ENCODE measurements around the gene NFATC1.

NFATC1 gene

GRCh38 chr18:79402977-79403722 is 7.4 kb downstream of the NFATC1 start:
- Histone ChIP-seq H3K36me3 (ENCODE audit: control insufficient read depth in 5 of 5, insufficient read depth in 5 of 5, low read length in 5 of 5) (no peaks in the 10 kb centered on the region), H3K4me1 (ENCODE audit: control insufficient read depth in 5 of 5, insufficient read depth in 5 of 5, low read length in 5 of 5) (peaks cover 0 to 72% (median 58%) of the 10 kb centered on the region in 5 donors), H3K4me3 (ENCODE audit: low read depth in 1 of 5, low read length in 5 of 5) (peak overlapping the region in 4 of 5 donors; percentile 24 to 54 (median 40)), H3K27me3 (ENCODE audit: control insufficient read depth in 5 of 5, insufficient read depth in 4 of 5, low read length in 5 of 5) (no peaks in the 10 kb centered on the region), H3K9ac (ENCODE audit: low read length in 5 of 5) (peak overlapping the region in 1 of 5 donors; percentile 69), H3K9me3 (ENCODE audit: control insufficient read depth in 5 of 5, low read length in 5 of 5) (no peaks in the 10 kb centered on the region), H3K27ac (ENCODE audit: low read depth, low read length) (peak overlapping the region; percentile 73)

- Histone ChIP-seq H3K4me1 (ENCODE audit: control insufficient read depth in 5 of 5, insufficient read depth in 5 of 5, low read length in 5 of 5) (peaks cover 0 to 71% (median 58%) of the 10 kb centered on the region in 5 donors), H3K36me3 (ENCODE audit: control insufficient read depth in 5 of 5, insufficient read depth in 5 of 5, low read length in 5 of 5) (no peaks in the 10 kb centered on the region), H3K27ac (ENCODE audit: low read depth, low read length) (peak overlapping the region; percentile 73), H3K27me3 (ENCODE audit: control insufficient read depth in 5 of 5, insufficient read depth in 4 of 5, low read length in 5 of 5) (no peaks in the 10 kb centered on the region), H3K4me3 (ENCODE audit: low read depth in 1 of 5, low read length in 5 of 5) (peak overlapping the region in 4 of 5 donors; percentile 24 to 54 (median 40)), H3K9ac (ENCODE audit: low read length in 5 of 5) (no peak overlapping the region), H3K9me3 (ENCODE audit: control insufficient read depth in 5 of 5, low read length in 5 of 5) (no peaks in the 10 kb centered on the region)
These were observed 8.2 kb downstream of the NFATC1 start for GRCh38 chr18:79403723-79404566.

- no peaks in the 10 kb centered on the region for H3K36me3 ChIP-seq (ENCODE audit: control insufficient read depth in 5 of 5, insufficient read depth in 5 of 5, low read length in 5 of 5)
- H3K4me1 ChIP-seq (ENCODE audit: control insufficient read depth in 5 of 5, insufficient read depth in 5 of 5, low read length in 5 of 5) = peaks cover 0 to 65% (median 52%) of the 10 kb centered on the region in 5 donors
- H3K27me3 ChIP-seq (ENCODE audit: control insufficient read depth in 5 of 5, insufficient read depth in 4 of 5, low read length in 5 of 5) = no peaks in the 10 kb centered on the region
- H3K9ac ChIP-seq (ENCODE audit: low read length in 5 of 5) = no peak overlapping the region
- no peaks in the 10 kb centered on the region for H3K9me3 ChIP-seq (ENCODE audit: control insufficient read depth in 5 of 5, low read length in 5 of 5)
- H3K27ac ChIP-seq (ENCODE audit: low read depth, low read length) = peak overlapping the region; percentile 73
- no peak overlapping the region for H3K4me3 ChIP-seq (ENCODE audit: low read depth in 1 of 5, low read length in 5 of 5)
These were observed 8.8 kb downstream of the NFATC1 start for GRCh38 chr18:79404567-79404910.

- Histone ChIP-seq H3K27me3 (ENCODE audit: control insufficient read depth in 5 of 5, insufficient read depth in 4 of 5, low read length in 5 of 5) (no peaks in the 10 kb centered on the region), H3K4me1 (ENCODE audit: control insufficient read depth in 5 of 5, insufficient read depth in 5 of 5, low read length in 5 of 5) (peaks cover 0 to 63% (median 49%) of the 10 kb centered on the region in 5 donors), H3K9me3 (ENCODE audit: control insufficient read depth in 5 of 5, low read length in 5 of 5) (no peaks in the 10 kb centered on the region), H3K36me3 (ENCODE audit: control insufficient read depth in 5 of 5, insufficient read depth in 5 of 5, low read length in 5 of 5) (peaks cover 0 to 2% (median under 1%) of the 10 kb centered on the region in 5 donors), H3K27ac (ENCODE audit: low read depth, low read length) (peak overlapping the region; percentile 74), H3K9ac (ENCODE audit: low read length in 5 of 5) (peak overlapping the region in 2 of 5 donors; percentile 38 to 55), H3K4me3 (ENCODE audit: low read depth in 1 of 5, low read length in 5 of 5) (no peak overlapping the region)
These were observed 9.5 kb downstream of the NFATC1 start for GRCh38 chr18:79405019-79405780.

GRCh38 chr18:79405781-79406575 is 10.2 kb downstream of the NFATC1 start:
- peak overlapping the region in 1 of 5 donors; percentile 38 for H3K9ac ChIP-seq (ENCODE audit: low read length in 5 of 5)
- peak overlapping the region; percentile 74 for H3K27ac ChIP-seq (ENCODE audit: low read depth, low read length)
- H3K27me3 ChIP-seq (ENCODE audit: control insufficient read depth in 5 of 5, insufficient read depth in 4 of 5, low read length in 5 of 5) = no peaks in the 10 kb centered on the region
- H3K4me1 ChIP-seq (ENCODE audit: control insufficient read depth in 5 of 5, insufficient read depth in 5 of 5, low read length in 5 of 5) = peaks cover 0 to 61% (median 48%) of the 10 kb centered on the region in 5 donors
- peak overlapping the region in 2 of 5 donors; percentile 13 to 14 for H3K4me3 ChIP-seq (ENCODE audit: low read depth in 1 of 5, low read length in 5 of 5)
- H3K36me3 ChIP-seq (ENCODE audit: control insufficient read depth in 5 of 5, insufficient read depth in 5 of 5, low read length in 5 of 5) = peaks cover 0 to 9% (median 8%) of the 10 kb centered on the region in 5 donors
- H3K9me3 ChIP-seq (ENCODE audit: control insufficient read depth in 5 of 5, low read length in 5 of 5) = no peaks in the 10 kb centered on the region

GRCh38 chr18:79406708-79407107 is 11.0 kb downstream of the NFATC1 start:
- Histone ChIP-seq H3K9ac (ENCODE audit: low read length in 5 of 5) (no peak overlapping the region), H3K36me3 (ENCODE audit: control insufficient read depth in 5 of 5, insufficient read depth in 5 of 5, low read length in 5 of 5) (peaks cover 0 to 16% (median 14%) of the 10 kb centered on the region in 5 donors), H3K27ac (ENCODE audit: low read depth, low read length) (peak overlapping the region; percentile 74), H3K9me3 (ENCODE audit: control insufficient read depth in 5 of 5, low read length in 5 of 5) (no peaks in the 10 kb centered on the region), H3K4me3 (ENCODE audit: low read depth in 1 of 5, low read length in 5 of 5) (no peak overlapping the region), H3K27me3 (ENCODE audit: control insufficient read depth in 5 of 5, insufficient read depth in 4 of 5, low read length in 5 of 5) (no peaks in the 10 kb centered on the region), H3K4me1 (ENCODE audit: control insufficient read depth in 5 of 5, insufficient read depth in 5 of 5, low read length in 5 of 5) (peaks cover 0 to 54% (median 40%) of the 10 kb centered on the region in 5 donors)

- Histone ChIP-seq H3K27ac (ENCODE audit: low read depth, low read length) (no peak overlapping the region), H3K9me3 (ENCODE audit: control insufficient read depth in 5 of 5, low read length in 5 of 5) (no peaks in the 10 kb centered on the region), H3K27me3 (ENCODE audit: control insufficient read depth in 5 of 5, insufficient read depth in 4 of 5, low read length in 5 of 5) (no peaks in the 10 kb centered on the region), H3K4me3 (ENCODE audit: low read depth in 1 of 5, low read length in 5 of 5) (no peak overlapping the region), H3K36me3 (ENCODE audit: control insufficient read depth in 5 of 5, insufficient read depth in 5 of 5, low read length in 5 of 5) (peaks cover 0 to 42% (median 33%) of the 10 kb centered on the region in 5 donors), H3K4me1 (ENCODE audit: control insufficient read depth in 5 of 5, insufficient read depth in 5 of 5, low read length in 5 of 5) (peaks cover 0 to 42% (median 14%) of the 10 kb centered on the region in 5 donors), H3K9ac (ENCODE audit: low read length in 5 of 5) (no peak overlapping the region)
These were observed 13.6 kb downstream of the NFATC1 start for GRCh38 chr18:79409313-79409712.

- H3K9me3 ChIP-seq (ENCODE audit: control insufficient read depth in 5 of 5, low read length in 5 of 5) = no peaks in the 10 kb centered on the region
- H3K27ac ChIP-seq (ENCODE audit: low read depth, low read length) = no peak overlapping the region
- no peaks in the 10 kb centered on the region for H3K27me3 ChIP-seq (ENCODE audit: control insufficient read depth in 5 of 5, insufficient read depth in 4 of 5, low read length in 5 of 5)
- no peak overlapping the region for H3K9ac ChIP-seq (ENCODE audit: low read length in 5 of 5)
- no peak overlapping the region for H3K4me3 ChIP-seq (ENCODE audit: low read depth in 1 of 5, low read length in 5 of 5)
- H3K4me1 ChIP-seq (ENCODE audit: control insufficient read depth in 5 of 5, insufficient read depth in 5 of 5, low read length in 5 of 5) = peaks cover 0 to 33% (median 6%) of the 10 kb centered on the region in 5 donors
- H3K36me3 ChIP-seq (ENCODE audit: control insufficient read depth in 5 of 5, insufficient read depth in 5 of 5, low read length in 5 of 5) = peaks cover 0 to 47% (median 36%) of the 10 kb centered on the region in 5 donors
These were observed 14.5 kb downstream of the NFATC1 start for GRCh38 chr18:79410171-79410641.

Data from subcutaneous abdominal adipose tissue (tissue), 5 donors.